HG03175 (cell line): ENCODE data around the gene CDC5L.
A peak's percentile ranks its signal among the peaks of the same experiment; 100 is the strongest.

Experiments used
- ATAC-seq: cut with Tn5 transposase; IDR thresholded peaks from one replicate; pipeline ENCODE4 v1.9.1; 2021; ENCODE audit warnings: mild to moderate bottlenecking, moderate library complexity; ENCODE audit not compliant: unreplicated experiment

CDC5L gene

DNA sequence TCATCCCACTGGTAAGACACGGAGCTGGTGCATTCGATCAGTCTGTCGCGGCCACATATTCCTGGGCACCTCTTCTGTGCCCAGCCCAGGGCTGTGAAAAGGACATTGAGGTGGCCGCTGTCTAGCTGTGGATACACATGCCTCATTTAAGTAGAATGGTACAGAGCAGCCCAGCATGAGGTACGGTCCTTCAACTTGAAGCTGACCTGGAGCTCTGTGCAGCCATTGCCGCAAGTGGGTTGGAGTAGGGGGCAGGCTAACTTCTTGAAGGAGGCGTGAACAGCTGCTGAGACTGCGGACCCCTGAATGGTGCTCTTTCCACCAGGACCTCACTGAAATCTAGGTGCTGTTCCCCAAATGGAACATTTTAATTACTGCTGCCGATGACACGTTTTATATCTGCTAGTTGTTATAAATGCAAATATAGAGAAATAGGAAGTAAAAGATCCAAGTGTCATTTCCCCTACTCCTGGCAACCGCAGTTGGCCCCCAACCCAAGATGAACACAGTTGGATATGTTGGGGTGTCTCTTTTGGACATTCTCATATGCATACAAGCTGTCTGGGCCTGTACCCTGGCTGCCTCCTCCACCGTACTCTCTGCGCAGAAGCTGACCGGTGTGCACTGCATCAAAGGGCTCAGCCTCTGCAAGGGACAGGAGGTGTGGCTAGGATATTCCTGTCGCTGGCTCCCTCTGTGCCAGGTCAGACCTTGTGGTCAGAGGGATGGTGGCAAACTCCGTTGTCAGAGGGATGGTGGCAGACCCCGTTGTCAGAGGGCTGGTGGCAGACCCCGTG is 86.1 kb downstream of the CDC5L start:
- ATAC-seq: no peak

GRCh38 chr6:44474190-44474631 is 86.7 kb downstream of the CDC5L start:
- ATAC-seq: no peak

GRCh38 chr6:44474643-44475042 is 87.1 kb downstream of the CDC5L start:
- ATAC-seq: no peak

- ATAC-seq: no peak
Observed at GRCh38 chr6:44475417-44475778, 87.9 kb downstream of the CDC5L start.

- peak; percentile 82 for ATAC-seq
Observed at GRCh38 chr6:44475779-44476434, 88.4 kb downstream of the CDC5L start.

- ATAC-seq: no peak
Observed at GRCh38 chr6:44476849-44477248, 89.3 kb downstream of the CDC5L start.

- ATAC-seq: no peak
Observed at GRCh38 chr6:44477293-44477894, 89.9 kb downstream of the CDC5L start.

DNA sequence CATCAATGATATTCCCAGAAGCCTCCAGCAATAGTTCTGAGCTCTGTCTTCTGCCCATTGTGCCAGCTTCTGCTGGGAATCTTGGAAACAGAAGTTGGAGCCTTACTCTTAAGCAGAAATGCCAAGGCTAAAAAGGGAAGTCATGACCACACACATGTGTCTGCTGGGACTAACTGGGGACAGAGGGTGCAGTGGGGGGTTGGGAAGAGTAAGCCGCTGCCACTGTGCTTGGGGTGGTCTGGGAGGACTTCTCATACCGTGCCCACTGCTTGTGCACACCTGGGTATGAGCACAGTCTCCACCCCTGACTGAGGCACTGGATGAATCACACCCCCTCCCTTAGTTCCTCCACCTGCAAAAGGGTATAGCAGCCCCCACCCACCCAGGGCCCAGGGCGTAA is 90.7 kb downstream of the CDC5L start:
- ATAC-seq: no peak

DNA sequence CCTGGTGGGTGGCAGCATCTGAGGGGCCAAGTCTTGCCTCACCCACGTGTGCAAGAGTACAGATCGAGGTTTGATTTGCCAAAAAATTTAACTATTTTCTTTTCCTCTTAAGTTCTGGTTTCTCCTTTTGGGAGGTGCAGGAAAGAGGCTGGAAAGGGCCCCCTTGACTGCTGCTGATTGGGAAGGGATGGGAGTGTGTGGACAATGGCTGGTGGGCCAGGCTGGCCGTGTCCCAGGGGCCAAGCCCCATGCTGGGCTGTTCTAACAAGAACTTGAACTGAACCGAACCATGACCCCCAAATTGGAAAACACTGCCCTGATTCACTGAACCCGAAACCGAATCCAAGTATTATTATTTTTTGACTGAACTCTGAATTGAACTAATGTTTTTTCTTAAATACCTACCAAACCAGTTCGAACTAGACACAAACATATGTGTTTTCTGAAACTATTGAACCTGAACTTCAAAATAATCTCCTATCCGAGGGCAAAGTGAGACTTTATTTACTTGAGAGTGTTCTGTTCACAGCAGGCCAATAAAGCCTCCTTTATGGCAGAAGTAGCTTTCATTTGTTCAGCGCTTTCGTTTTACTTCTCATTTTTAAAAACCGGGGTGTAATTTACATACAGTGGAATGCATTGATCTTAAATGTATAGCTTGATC is 91.2 kb downstream of the CDC5L start:
- ATAC-seq: no peak

DNA sequence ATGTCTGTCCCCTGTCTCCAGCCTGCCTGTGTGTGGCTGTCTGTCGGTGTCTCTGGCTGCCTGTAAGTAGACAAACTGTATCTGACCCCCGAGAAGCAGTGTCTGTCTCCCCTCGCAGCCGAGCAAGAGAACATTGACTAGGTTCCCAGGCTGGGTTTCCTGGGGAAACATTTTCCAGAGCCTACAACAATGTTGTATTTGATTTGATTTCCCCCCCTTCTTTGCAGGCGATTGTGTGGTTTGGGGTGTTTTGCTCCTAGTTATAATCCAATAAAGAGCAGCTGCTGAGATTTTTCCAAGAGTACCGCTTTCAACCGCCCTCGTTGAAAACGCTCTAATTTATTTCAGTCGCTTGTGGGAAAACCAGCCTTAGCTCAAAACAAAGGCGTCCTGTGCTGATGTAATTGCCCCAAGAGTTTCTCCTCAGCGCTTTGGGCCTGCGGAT is 92.6 kb downstream of the CDC5L start:
- no peak for ATAC-seq

- ATAC-seq: no peak
Observed at GRCh38 chr6:44481056-44481455, 93.5 kb downstream of the CDC5L start.

DNA sequence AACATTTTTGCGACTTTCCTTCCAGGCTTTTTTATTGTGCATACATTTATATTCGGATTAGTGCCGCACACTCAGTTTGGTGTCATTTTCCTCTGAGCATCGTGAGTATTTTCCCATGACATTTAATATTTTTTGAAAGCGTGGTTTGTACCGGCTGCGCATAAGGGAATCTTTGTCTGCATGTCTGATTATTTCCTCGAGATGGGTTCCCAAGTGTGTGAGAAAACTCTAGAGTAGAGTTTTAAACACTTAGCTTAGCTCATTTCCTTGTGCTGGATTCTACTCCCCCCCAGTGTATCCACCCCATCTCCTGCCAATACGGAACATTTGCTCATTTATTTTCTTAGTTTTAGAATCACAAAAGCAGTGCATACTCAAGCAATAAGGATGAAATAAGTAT is 94.3 kb downstream of the CDC5L start:
- ATAC-seq: no peak

DNA sequence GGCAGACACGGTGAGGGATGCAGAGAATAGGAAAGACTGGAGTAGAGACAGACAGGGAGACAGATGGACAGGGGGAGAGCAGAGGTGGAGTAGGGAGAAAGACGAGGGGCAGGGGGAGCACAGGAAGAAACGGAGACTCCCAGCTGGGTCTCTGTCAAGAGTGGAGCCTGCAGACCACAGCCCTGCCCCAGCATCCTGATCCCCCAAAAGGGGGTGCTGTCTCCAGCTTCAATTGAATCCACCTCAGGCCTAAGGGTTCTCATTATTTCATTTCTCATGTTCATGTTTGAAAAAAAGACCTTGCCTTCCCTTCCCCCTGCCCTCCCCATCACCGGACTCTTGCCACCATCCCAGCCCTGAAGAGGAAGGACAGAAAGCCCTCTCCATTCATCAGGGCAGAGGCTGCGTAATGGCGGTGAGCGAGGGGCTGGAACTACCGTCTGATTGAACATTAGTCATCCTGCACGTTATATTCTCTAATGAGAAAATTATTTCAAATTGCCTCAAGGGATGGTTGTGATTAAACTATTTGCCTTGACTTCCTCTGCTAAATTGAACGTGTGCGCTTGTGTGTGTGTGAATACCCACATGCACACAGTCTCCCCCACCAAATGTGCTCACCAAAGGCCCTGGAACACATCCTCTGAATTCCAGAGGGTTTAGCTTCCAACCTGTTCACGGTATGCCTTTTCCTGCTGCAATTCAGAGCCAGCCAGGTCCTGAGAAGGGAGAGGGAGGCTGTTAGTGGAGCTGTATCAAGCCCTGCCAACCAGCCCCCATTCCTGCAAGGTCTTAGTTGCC is 98.3 kb downstream of the CDC5L start:
- no peak for ATAC-seq

- ATAC-seq: no peak
Observed at GRCh38 chr6:44487002-44487401, 99.5 kb downstream of the CDC5L start.

- ATAC-seq: no peak
Observed at GRCh38 chr6:44487586-44487985, 100.1 kb downstream of the CDC5L start.

- no peak for ATAC-seq
Observed at GRCh38 chr6:44489910-44490604, 102.6 kb downstream of the CDC5L start.

GRCh38 chr6:44493132-44493531 is 105.6 kb downstream of the CDC5L start:
- no peak for ATAC-seq

DNA sequence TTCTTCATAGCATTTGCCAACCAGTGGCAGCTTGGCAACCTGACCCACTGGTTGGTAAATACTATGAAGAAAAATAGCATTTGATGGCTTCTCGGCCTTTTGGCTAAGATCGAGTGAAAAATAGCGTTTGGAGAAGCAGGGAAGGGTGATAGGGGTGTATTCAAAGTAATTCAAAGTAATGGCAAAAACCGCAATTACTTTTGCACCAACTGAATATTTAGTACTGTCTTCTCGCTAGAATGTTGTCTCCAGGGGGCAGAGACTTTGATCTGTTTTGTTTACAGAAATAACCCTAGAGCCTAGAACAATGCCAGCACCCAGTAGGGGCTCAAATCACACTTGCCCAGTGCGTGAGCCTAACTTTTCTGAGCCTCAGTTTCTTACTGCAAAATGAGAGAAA is 106.1 kb downstream of the CDC5L start:
- no peak for ATAC-seq

DNA sequence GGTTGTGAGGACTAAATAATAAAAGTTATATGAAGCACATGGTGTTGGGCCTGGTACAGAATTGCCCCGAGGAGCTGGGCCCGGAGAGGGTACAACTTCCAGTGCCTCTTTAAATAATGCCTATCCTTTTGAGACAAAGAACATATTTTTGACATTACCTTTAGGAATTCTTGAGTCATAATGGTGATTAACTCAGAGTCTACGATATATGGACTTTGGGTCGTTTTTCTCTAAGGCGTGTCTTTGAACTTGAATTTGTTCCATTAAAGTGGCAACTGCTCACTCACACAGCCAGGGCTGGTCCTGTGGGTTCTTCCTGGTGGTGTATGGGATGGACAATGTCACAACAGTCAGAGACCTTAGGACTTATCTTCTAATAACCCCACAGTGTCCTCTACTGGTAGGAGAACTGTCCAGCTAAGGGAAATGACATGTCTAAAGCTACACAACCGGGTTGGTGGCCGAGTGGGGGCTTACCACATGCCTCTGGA is 106.5 kb downstream of the CDC5L start:
- no peak for ATAC-seq
